ENCODE measurements around the gene STT3B. TPM values are rescaled to one million over a fixed set of nuclear protein-coding genes. Genes with fewer than 3 reads are reported as not detected.
A peak's percentile ranks its signal among the peaks of the same experiment; 100 is the strongest.

Gene STT3B
- total and polyA plus RNA-seq, 2 of the 4 experiments (the other 2 are of a cell fraction): 45.5 to 86.4 TPM

DNA sequence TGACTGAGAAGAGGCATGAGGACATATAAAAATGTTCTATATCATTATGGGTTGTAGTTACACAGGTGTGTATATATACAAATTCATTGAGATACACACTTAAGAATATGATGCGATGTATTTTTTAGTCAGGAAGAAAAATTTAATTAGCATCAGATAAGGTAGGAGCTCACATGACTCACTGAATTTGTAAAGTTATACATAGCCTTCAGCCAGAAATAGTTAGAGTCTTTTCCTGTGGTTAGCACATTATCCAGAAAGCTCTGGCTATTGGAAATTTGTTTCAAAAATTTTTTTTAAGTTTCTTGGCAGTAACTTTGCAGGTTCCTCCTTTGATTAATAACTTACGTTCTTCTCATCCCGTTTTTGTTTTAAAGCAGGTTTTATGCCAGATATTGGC is 88.6 kb downstream of the STT3B start:
- H3K18ac ChIP-seq (ENCODE audit: low read depth, low read length): no peak overlapping the region
- DNase-seq (peak; percentile 17), ATAC-seq (ENCODE audit: low read depth) (no peak)
- no peak overlapping the region for H2AK5ac ChIP-seq (ENCODE audit: low read depth, low read length)
- peaks cover 2% of the 10 kb centered on the region; the same call in 1 of the 2 replicates for H3K4me1 ChIP-seq (ENCODE audit: control insufficient read depth, insufficient read depth, low read length)
- WGBS, 2 experiments (ENCODE audit: extremely low coverage in 2 of 2, insufficient read length in 1 of 2): no CpG with 5 or more reads among the region's 3 CpGs
- H3K23ac ChIP-seq (ENCODE audit: low read depth, low read length): no peak overlapping the region
- no peak overlapping the region for H3K9ac ChIP-seq (ENCODE audit: low read depth, low read length)
- no peaks in the 10 kb centered on the region for H3K9me3 ChIP-seq (ENCODE audit: control insufficient read depth, insufficient read depth, low read length)
- no peak overlapping the region for H3K4ac ChIP-seq (ENCODE audit: low read depth, low read length)
- H3K27ac ChIP-seq (ENCODE audit: insufficient read depth, low read length): no peak overlapping the region
- H3K79me1 ChIP-seq (ENCODE audit: low read depth in 1 of 2, low read length in 2 of 2): peaks cover 2 to 4% of the 10 kb centered on the region in 2 experiments; a peak in 3 of 4 replicates
- H3K14ac ChIP-seq (replicated peaks; ENCODE audit: low read depth, low read length): no peak overlapping the region
- no peak overlapping the region for H2AK9ac ChIP-seq (replicated peaks; ENCODE audit: low read depth, low read length, poor library complexity)
- POLR2A ChIA-PET (ENCODE audit: unreplicated experiment): no interaction called here
- H2BK120ac ChIP-seq (ENCODE audit: low read depth, low read length): no peak overlapping the region
- in situ Hi-C loops (cut with MboI; ENCODE audit: low sequenced_read_pairs): loop anchor here (25.0 kb wide), 1 partner anchor 516 kb away; no protein-coding TSS in a partner anchor
- no peak overlapping the region for H2BK15ac ChIP-seq (ENCODE audit: low read depth, low read length)
- H4K20me1 ChIP-seq (ENCODE audit: insufficient read depth, low read length): no peaks in the 10 kb centered on the region
- TF ChIP-seq SMC3 (IDR thresholded peaks at IDR 0.05; ENCODE audit: low read depth, low read length) (no peak), RCOR1 (IDR thresholded peaks at IDR 0.05; ENCODE audit: insufficient replicate concordance, low read length) (no peak), BHLHE40 (IDR thresholded peaks at IDR 0.05; ENCODE audit: low read depth, low read length) (no peak), FOS (IDR thresholded peaks at IDR 0.05; ENCODE audit: low read depth, low read length) (no peak), MXI1 (IDR thresholded peaks at IDR 0.05; ENCODE audit: borderline replicate concordance, low read depth, low read length) (no peak)
- TF ChIP-seq, protein P1, sequence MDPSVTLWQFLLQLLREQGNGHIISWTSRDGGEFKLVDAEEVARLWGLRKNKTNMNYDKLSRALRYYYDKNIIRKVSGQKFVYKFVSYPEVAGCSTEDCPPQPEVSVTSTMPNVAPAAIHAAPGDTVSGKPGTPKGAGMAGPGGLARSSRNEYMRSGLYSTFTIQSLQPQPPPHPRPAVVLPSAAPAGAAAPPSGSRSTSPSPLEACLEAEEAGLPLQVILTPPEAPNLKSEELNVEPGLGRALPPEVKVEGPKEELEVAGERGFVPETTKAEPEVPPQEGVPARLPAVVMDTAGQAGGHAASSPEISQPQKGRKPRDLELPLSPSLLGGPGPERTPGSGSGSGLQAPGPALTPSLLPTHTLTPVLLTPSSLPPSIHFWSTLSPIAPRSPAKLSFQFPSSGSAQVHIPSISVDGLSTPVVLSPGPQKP (IDR thresholded peaks at IDR 0.05; ENCODE audit: borderline replicate concordance, low read depth, low read length): no peak
- H3K36me3 ChIP-seq (ENCODE audit: control insufficient read depth, insufficient read depth, low read length): peaks cover 9% of the 10 kb centered on the region; the same call in 1 of the 2 replicates
- H3K56ac ChIP-seq (ENCODE audit: extremely low read depth, insufficient read depth, low read length): no peak overlapping the region
- H2BK20ac ChIP-seq (ENCODE audit: low read depth, low read length): no peak overlapping the region
- no TSS peak for BruUV-seq (replicated peaks)
- H2AFZ ChIP-seq (replicated peaks; ENCODE audit: low read length, poor library complexity): no peak overlapping the region
- dilution Hi-C loops (cut with HindIII; ENCODE audit: low sequenced_read_pairs, unreplicated experiment): no loop called here
- no peak overlapping the region for H4K8ac ChIP-seq (ENCODE audit: low read depth in 2 of 2, low read length in 2 of 2)
- H3K4me3 ChIP-seq (ENCODE audit: insufficient read depth, low read depth, low read length): no peak overlapping the region
- CTCF ChIA-PET: interaction anchor here (0.6 kb wide), 1 partner anchor 135 kb away, joined by 3 read pairs; no protein-coding TSS in a partner anchor
- intact Hi-C loops (cut with micrococcal nuclease): no loop called here
- no peak overlapping the region for H4K91ac ChIP-seq (ENCODE audit: insufficient read depth, low read depth, low read length)
- H3K4me2 ChIP-seq (ENCODE audit: low read depth, low read length): no peak overlapping the region
- no peaks in the 10 kb centered on the region for H3K27me3 ChIP-seq (ENCODE audit: control insufficient read depth, insufficient read depth, low read length)
- no peak overlapping the region for H2BK5ac ChIP-seq (ENCODE audit: low read depth, low read length, poor library complexity, severe bottlenecking)
- no peak overlapping the region for H4K5ac ChIP-seq (ENCODE audit: low read depth, low read length)
- H3K9me1 ChIP-seq (ENCODE audit: insufficient read depth, low read length): no peaks in the 10 kb centered on the region
